HG02973 (cell line): ENCODE data around the gene TLE3.
"Not testable (repeated sequence)": the region's sequence is repeated elsewhere in the genome, so short reads cannot be mapped to it uniquely, and the experiment has no call there.

Experiments used
- ATAC-seq: cut with Tn5 transposase; IDR thresholded peaks from one replicate; pipeline ENCODE4 v1.9.1; 2021; ENCODE audit warnings: moderate library complexity; ENCODE audit not compliant: unreplicated experiment

Gene TLE3

DNA sequence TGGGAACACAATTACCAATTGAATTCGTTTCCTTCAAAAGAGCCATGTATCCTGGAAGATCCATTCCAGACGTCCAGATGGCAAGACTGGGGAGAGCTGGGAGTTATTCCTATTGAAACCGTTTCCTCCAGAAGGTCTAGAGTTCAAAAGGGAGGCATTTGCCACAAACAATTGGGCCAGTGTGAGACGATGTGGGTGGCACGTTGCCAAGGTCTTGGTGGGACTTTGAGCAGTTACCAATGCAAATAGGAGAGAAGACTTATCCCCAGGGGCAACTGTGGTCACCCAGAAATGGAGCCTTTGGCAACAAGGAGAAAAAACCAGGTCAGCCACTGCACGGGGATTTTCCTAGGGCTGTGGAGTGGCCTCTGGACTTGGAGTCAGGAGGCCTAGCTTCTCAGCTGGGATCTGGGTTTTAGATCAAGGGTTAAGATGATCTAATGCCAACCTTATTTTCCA lies 29.6 kb upstream of the TLE3 start:
- ATAC-seq, result no peak

DNA sequence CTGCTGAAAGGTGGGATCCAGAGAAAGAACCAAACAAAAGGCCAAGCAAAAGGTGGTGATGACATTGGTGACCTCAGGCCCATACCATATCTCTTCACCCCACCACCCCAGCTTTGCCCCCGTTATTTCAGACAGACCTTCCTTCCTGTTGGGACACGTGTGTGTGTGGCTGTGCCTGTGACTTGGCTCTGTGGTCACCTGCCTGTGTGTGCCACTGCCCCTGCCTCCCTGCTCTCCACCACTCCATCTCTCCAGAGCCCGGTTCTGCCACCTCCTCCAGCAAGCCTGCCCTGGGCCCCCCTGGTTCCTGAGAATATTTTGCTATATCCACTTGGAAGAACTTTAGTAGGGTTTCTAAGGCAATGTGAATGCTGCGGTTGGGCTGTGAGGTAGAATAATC lies 28.6 kb upstream of the TLE3 start:
- ATAC-seq, result no peak

DNA sequence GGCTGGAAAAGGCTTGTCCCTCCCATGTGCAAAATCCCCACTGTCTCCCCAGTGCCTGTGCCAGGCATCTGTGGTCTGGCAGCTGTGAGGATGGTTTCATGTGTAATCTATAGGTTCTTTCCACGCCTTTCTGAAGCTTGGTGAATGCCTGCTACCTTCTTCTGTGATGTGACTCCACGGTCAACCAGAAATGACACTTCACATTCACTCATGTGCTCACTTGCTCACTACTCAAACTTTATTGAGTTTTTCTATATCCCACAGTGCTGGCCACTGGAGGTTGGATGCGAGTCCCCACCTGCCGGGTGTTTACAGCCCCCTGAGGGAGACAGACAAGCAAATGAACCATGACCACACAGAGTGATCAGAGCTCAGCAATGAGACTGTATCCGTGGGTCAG lies 27.9 kb upstream of the TLE3 start:
- ATAC-seq, result no peak

DNA sequence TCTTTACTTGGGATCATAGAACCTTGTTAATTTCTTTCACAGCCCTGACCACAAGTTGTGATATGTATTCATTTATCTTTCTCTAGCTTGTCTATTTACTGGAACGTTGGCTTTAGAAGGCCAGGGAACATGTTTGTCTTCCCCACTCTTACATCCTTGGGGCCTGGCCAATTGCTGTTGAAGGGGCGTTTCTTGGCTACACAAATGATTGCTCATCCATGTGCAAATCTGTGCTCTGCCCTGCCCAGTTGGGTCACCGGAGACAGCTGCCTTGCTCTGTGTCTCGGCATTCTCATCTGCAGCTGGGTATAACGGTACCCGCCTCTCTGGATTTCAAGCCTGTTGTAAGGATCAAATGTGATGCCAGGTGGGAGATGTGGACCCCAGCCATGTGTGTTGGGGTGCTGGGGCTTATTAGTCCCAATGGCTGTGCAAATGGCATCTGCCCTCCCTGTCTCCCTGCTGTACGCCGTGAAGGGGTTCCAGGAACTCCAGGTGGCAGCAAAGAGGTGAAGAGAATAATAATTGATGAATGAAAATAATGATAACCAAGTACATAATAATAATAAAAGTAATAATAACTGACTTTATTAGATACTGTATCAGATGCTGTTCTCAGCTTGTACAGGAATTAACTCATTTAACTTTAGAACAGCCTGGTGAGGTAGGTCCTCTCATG lies 24.0 kb upstream of the TLE3 start:
- ATAC-seq, result no peak

DNA sequence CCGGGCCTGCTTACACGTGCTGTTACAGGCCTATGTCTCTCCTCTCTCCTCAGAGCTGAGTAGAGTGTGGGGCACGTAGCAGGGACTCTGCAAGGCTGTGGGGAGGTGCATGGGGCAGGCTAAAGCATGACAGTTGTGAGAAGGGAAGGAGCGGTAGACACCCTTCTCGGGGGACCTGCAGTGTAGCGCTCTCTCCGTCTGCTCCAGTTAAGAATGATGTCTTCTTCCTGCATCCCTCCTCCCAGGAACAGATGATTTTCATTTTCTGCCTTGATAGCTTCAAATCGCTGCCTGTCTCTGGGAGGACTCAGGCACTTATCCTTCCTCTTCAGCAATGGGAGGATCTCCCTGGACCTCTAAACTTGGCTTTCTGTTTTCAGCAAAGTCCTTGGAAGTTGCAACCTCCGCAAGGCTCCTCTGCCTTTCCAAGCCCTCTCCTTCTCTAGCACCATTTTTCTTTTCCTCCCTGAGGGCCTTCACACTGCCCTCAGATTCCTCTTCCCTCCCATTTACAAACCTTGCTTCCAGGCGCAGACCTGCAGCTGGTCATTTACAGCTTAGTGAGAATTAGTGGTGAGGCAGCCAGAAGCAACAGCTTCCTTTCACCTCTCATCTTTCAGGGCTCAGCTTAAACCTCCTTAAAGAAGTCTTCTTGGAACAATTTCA lies 23.4 kb upstream of the TLE3 start:
- no peak for ATAC-seq

DNA sequence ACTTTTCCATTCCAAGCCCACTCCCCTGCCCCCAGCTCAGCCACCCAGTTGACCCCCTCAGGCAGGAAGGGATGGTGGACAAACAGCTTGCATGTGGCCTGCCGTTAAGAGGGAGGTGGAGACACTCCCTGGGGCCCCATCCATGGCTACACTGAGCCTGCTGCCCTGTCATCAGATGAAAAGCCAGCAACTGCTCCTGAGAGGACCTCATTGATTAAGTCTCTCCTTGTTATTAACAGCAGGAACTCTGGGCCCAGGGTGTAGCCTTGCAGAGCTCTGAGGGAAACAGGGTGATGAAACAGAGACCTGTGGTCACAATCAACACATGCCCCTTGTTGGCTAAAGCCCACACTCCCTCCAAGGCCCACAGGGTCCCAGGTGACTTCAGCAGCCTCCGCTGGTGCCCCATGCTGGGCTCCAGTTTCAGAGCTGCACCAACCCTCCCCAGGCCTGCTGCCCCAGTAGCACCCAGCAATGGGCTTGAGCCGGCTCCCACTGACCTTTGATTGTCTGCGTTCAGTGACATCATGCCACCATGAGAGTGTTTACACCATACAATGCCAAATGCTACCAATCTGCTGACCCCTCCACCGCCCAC lies 22.3 kb upstream of the TLE3 start:
- ATAC-seq, result no peak

DNA sequence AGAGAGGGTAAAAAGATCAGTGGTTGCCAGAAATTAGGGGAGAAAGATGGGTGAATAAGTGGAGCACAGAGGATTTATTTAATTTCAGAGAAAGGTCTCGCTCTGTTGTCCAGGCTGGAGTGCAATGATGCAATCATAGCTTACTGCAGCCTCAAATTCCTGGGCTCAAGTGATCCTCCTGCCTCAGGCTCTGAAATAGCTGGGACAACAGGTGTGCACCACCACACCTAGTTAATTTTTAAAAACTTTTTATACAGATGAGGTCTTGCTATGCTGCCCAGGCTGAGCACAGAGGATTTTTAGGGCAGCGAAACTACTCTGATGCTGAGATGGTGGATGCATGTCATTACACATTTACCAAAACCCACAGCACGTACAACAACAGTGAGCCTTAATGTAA lies 20.9 kb upstream of the TLE3 start:
- no peak for ATAC-seq

DNA sequence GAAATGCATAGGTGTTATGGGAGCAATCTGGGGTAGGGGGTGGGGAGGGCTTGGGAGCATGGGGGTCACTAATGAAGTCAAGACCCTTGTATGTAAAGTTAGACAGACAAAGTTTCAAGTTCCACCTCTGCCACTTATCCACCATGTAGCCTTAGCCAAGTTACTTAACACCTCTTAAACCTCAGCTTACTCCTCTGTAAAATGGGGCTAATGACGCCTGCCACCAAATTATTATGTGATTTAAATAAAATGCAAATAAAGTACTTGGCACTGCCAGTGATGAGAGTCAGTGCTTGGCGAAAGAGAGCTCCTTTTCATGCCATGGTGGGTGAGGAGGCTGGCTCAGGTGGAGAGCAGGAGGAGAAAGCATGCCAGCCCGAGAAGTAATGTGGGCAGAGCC lies 18.6 kb upstream of the TLE3 start:
- ATAC-seq, result no peak

DNA sequence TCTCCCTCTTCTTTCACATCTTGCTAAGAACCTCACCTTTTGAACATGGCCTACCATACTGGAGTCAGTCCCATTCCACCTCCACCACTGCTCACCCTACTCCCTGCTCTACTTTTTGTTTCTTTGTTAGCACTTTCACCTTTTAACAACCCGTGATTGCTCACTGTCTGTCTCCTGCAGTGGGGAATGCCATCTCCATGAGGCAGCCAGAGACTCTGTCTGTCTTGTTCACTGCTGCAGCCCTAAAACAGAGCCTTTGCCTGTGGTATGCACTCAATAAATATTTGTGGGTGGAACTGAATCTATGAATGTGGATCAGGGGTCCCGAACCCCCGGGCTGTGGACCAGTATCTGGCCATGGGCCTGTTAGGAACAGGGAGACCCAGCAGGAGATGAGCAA lies 16.5 kb upstream of the TLE3 start:
- ATAC-seq, result no peak

DNA sequence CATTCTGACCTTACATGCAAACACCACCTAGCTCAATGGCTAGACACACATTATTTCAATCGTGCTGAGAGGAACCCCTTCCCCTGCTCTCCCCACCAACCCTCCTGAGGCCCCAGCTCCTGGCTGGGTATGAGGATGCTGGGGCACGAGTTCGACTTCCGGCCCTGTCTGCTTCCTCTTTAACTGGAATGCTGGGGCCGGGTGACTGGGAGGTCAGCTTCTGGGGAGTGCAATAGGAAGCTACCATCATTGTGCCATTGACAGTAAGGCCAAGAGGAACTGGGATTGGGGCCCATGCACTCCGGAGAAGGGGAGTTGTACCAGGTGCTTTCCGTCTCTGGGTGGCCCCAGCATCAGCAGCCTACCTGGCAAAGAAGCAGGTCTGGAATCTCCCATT lies 15.6 kb upstream of the TLE3 start:
- ATAC-seq, result no peak

DNA sequence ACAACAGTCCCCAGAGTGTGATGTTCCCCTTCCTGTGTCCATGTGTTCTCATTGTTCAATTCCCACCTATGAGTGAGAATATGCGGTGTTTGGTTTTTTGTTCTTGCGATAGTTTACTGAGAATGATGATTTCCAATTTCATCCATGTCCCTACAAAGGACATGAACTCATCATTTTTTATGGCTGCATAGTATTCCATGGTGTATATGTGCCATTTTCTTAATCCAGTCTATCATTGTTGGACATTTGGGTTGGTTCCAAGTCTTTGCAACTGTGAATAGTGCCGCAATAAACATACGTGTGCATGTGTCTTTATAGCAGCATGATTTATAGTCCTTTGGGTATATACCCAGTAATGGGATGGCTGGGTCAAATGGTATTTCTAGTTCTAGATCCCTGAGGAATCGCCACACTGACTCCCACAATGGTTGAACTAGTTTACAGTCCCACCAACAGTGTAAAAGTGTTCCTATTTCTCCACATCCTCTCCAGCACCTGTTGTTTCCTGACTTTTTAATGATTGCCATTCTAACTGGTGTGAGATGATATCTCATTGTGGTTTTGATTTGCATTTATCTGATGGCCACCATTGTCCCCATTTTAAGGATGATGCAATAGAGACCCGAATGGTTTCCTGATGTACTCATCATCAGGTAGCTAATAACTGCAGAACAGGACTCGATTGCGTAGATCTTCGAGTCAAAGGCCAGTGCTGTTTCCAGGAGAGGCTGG lies 15.0 kb upstream of the TLE3 start:
- ATAC-seq, result not testable (repeated sequence)

DNA sequence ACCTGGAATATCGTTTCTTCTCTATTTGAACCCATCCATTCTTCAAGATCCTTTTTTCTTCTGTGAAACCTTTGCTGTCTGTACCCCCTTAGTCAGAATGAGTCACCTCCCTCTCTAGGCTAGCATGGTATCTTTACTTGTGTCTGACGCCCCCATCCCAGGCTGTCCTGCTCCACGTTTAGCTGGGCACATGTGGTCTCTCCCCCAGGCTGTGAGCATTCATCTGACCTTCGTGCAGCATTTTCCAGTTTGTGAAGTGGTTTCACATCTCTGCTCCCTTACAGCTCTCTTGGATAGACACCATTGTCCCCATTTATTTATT lies 14.3 kb upstream of the TLE3 start:
- no peak for ATAC-seq

DNA sequence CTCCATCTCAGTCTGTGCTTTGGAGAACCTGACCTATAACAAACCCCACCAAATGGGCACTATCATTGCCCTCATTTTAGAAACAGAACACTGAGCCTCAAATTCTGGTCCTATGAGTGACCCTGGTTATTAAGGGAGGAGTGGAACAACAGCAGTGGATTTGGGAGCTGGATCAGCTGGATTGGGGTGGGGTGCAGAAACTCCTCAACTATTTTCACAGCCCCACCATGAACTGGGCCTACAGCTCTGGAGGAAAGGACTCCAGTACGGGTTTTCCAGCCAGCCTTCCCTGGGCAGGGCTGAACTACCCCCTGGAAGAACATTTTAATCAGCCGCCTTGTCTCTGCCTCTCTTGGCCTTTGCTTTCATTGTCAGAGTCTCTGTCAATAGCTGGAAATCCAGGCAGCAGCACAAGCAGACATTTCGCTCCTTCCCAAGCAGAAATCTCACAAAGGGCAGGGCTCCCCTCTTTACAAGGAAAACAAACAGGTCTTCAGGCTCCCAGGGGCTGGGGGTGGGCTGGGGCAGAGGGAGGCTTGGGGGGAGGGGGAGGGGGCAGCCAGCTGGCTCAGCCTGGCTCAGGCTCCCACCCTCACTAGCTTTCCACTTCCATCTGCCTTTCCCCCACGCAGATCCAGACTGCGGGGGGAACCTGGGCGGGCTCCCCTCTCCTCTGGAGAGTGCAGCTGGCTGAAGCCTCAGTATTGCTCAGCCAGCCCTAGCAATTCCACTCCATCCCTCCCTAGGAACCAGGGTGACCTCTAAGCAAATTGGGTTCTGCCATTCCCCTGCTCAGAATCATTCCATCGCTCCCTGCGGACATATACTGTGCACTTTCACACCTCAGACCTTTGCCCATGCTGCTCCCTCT lies 13.7 kb upstream of the TLE3 start:
- ATAC-seq, result no peak

DNA sequence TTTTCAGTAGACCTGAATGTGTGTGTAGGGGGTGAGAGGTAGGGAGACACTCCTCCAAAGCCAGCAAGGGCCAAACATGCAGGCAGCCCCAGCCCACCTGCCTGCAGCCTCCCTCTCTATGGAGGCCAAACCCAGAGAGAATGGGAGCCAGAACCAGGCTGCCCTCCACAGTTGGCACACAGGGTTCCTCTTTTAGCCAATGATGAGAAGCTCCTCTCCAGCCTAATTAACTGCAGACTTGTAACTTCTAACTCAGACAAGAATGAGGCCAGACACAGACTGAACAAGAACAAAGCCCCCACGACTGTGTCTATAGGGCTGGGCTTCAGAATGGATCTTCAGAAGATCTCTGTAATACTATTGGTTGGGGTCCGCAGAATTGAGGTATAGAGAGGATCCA lies 12.3 kb upstream of the TLE3 start:
- no peak for ATAC-seq

DNA sequence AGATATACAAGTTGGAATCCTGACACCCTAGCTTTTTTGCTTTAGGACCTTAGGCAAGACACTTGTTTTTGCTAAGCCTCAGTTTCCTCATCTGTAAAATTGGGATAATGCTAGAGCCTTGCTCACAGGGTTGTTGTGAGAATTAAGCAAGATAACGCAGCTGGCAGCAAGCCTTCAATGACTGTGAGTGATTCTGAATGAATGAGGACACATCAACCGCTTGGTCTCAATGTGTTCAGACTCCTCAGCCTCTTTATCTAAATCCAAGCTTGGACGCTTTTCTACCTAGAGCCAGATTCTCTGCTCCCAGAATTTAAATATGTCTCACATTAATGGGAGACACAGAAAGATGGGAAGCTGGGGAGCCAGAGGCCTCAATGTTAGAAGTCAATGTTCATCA lies 11.8 kb upstream of the TLE3 start:
- no peak for ATAC-seq

DNA sequence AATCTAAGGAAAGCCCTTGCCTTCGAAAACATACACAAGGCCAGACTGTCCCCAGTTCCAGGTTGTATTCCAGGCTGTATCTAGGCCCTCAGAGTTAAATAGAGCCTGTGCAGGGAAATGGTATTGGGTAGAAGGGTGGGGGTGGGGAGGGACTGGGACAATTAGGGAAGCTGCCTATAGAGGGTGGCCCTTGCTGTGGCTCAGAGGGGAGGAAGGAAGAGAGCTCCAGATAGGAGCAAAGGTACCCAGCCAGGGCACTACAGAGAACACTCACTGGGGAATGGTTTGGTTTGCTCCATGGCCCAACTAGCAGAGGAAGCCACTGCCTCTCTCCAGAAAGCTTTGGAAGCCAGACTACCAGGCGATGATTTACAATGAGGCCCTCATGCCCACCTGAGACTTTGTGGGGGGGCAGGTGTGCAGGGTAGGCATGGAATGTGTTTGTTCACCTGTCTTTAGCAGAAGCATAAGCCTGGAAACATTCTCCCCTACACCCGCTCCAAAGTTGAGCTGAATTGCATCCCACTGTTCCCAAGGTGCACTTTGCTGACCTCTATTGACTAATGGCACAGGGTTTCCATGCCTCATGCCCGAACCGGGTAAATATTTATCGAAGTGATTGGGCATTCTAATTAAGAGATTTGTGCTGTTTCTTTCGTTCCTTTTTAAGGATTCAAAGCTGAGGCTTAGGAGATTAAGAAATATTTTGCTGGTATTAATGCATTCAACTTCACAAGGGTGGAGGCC lies 6.3 kb upstream of the TLE3 start:
- ATAC-seq, result no peak

DNA sequence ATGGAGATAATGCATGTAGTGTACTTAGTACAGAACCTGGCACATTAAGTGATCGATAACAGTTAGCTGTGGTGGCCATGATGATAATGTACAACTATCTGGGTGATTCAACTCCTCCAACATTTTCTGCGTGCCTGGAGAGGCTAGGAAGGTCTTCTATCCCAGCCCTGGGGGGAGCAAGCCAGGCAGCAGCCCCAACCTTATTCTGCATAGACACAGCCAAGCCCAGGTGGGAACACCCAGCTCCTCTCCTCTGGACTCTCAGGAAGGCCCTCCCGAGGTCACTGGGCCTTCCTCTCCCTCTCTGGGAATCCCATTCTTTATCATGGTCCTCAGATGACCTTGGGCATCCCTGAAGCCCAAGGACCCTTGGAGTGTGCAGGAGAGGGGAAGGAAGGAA lies 5.1 kb upstream of the TLE3 start:
- no peak for ATAC-seq

DNA sequence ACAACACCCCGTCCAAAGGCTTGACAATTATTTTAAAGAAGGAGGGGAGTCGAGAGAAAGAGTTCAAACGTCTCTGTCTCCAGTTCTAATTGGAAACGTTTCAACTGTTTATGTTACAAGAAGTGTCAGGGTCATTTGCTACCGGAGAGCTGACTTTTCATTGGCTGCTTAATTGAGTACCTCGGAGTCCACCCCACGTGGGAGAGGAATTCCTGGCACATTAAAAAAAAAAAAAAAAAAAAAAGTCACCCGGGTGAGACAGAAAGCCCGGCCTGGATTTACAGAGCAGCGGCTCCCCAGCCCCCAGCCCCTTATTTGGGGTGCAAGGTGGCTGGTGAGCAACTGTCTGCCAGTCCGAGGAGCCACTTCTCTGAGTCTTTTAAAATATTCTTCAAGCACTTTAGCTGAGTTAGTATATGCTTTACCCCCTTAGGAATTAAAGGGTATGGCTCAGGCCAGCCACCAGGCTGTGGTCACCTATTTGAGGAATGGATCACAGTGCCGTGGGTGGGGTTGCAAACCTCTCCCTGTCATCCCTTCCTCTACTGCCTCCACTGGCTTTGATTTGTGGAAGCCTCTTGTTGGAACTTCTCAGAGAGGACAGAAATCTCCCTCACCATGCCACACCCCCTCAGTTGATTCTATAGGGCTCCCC lies 3.9 kb upstream of the TLE3 start:
- no peak for ATAC-seq

DNA sequence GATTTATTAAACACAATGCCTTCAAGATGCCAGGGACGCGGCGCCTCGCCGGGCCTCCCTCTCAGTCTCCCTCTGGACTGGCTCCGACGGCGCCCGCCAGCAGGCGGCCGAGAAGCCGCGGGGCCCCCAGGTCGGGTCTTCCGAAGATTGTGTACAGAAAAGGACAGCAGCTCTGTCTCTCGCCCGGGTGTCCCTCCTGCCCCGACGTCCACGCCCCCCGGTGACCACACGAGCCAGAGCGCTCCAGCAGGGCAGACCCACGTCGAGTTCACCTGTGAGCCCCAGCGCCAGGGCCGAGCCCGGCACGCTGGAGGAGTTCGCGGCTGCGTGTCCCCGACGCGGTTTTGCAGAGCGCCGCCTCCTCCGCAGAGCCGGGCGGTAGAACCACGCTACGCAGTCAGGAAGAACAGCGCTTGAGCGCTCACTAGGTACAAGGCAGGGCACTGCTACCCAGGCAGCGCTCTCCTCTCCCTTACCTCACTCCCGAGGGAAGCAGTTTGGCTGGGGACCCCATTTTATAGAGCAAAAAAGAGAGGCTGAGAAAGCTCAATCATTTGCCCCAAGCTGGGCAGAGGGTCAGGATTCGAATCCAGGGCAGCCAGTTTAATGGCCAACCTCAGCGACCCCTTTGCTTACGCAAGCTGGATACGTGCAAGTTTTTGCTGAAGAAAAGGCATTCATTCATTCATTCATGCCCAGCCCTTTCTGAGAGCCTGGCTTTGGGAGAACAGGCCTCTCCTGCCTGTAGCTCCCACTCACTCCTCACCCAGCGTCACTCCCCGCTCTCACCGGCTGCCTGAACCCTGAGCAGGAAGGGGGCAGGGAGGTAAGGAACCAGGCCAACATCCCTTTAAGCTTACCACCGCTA lies 3.0 kb upstream of the TLE3 start:
- no peak for ATAC-seq
